ENCODE measurements around the gene LYZL6.

LYZL6 gene, protein sequence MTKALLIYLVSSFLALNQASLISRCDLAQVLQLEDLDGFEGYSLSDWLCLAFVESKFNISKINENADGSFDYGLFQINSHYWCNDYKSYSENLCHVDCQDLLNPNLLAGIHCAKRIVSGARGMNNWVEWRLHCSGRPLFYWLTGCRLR

DNA sequence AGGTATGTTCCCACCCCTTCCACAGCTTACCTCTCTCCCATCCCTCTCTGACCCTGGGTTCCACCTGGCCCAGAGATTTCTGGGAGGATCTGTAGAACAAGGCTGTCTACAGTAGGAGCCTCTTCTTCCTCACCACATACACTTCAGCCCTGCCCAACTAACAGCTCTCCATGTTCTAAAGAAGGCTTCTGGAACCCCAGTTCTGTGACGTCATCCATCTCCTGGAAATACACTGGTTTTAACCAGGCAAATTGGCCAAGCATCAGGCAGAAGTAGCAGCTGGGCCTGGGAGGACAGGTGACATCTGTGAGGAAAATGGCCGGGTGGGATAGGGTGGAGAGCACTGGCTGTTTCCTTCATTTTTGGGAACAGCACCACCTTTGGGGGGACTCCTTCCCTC lies at the start of gene LYZL6:
TSS of gene LYZL6 (minus strand) at position 177 of the 400 bp plus-strand sequence. CDS start 4,357 bp downstream, outside the sequence.
- DNase-seq (ENCODE audit: low spot score), result no peak

DNA sequence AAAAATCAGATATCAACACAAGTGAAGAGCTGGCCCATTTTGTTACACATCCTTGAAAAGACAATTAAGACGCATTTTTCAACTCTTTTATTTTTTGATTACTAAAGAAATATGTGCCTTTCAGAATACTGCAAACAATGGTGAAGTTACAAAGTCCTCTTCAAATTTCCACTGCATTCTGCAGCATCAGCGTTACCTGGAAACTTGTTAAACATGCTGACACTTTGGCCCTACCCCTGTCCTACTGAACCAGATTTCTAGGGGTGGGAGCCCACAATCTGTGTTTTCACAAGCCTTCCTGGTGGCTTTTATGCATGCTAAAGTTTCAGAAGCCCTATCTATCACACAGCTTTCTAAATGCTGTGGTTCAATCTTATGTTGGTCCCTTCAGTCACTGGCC lies 47.6 kb upstream of the LYZL6 start:
- no peak for DNase-seq (ENCODE audit: low spot score)

DNA sequence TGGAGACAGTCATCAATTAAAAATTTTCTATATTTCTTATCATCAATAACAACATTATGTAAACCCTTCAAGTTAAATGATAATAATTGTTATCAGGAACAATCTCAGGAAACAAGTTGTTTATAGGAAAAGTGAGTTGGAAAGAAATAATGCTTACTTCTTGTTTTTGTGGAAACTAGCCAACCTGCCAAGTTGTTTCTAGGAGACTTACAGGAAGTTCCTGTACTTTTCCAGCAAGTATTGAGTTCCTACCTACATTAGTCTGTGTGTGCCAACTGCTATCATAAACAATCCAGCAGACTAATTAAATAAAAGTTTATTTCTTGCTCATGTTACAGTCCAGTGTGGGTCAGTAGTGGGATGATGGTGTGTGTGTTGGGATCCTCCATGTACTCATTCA lies 44.7 kb upstream of the LYZL6 start:
- DNase-seq (ENCODE audit: low spot score), result no peak

DNA sequence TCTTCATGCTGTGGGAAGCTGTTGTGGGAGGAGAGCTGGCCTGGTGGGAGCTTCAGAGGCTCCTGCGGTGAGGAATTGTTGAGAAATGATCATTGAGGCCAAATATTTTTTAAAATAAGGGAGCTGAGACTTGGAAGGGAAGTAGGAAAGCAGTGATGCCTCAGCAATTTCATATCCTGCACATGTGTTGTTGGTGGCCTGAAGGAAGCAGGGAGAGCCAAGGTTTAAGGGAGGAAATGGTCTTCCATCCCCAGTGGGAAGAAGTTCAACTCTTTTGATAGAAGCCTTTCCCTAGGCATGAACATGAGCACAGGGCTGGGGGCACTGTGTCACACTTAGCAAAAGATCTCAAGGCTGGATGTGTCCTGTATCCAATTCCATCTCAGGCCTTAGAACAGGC lies 43.1 kb upstream of the LYZL6 start, which contains the start of gene CCL14:
TSS of gene CCL14 (minus strand) at position 87 of the 400 bp plus-strand sequence. CDS start at position 7, 80 bp downstream.
- no peak for DNase-seq (ENCODE audit: low spot score)

DNA sequence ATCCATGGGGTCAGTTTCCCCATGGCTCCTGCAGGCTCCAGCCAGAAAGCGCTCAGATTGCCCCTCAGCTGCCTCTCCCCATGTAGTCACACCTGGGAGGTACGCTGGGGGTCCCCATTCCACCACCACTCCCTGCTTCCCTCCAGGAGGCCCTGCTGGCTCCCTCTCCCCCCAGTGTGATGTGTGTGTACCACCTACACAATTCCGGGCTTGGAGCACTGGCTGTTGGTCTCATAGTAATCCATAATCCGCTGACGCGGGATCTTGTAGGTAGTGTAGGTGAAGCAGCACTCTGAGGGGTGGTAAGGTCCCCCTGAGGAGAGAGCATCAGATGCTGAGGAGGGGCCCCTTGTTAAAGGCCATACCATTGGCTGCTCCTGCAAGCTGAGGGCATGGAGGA lies 40.6 kb upstream of the LYZL6 start:
- DNase-seq (ENCODE audit: low spot score), result no peak

DNA sequence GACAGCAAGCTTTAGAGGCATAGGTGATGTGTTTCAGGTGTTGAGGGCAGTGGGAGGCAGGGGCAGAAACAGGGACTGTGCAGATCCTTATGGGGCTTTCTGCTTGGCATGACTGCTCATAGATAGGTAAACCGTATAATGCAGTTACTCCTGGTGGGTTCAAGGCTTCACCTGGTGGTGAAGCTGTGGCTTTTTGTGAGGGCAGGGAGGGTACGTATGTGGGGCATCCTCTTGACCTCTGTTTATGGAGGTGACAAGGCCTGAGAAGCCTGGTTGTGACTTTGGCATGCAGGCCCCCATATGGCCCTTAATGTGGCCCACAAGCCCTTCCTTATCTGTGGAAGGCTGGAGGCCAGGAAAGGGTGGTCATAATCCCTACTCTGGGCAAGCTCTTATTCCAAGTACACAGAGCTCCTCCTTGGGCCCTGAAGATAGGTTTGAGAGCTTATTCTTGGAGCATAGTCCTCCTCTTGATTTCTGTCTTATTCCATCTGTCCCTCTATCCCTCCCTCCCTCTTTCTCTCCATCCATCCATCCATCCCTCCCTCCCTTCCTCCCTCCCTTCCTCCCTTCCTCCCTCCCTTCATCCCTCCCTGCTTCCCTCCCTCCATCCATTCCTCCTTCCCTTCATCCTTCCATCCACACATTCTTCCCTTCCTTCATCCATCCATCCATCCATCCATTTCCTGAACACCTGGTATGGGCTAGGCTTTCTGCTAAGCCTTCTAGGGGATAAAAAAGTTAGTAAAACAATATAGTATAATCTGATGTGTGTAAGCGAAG lies 39.1 kb upstream of the LYZL6 start:
- no peak for DNase-seq (ENCODE audit: low spot score)

DNA sequence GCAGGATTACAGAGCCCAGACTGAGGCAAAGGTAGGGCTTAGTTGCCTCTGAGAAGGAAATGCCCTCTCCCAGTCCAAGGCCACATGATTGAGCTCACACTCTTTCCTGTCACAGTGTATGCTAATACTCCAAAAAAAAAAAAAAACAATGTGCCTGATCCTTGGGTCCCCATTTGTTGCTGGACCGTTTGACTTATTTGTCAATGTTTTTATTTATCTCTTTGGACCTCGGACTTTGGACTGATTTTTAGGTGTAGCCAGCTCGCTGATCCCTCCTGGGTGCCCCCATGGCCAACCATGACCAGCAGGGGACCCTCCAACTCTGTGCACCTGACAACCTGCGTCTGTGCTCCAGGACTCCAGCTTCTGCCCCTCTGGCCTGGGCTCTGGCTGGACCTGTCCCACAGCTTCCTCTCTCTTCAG lies 38.4 kb upstream of the LYZL6 start:
- no peak for DNase-seq (ENCODE audit: low spot score)

DNA sequence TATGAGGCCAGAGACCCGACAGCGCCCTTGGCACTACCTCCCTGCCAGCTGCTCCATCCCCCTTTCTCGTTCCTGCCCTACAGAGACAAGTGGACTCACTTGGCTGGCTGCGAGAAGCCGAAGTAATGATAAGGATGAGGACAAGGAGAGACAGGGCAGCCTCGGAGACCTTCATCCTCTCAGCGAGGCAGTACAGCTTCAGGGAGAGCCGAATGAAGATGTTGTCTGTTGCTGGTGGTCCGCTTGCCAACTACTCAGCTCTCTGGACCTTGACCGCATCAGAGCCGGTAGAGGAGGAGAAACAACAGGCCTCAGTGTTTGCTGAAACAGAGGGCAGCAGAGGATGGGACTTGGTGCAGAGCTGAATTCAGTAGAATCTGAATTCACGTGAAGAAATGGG lies 37.7 kb upstream of the LYZL6 start, which contains the start of gene CCL16:
TSS of gene CCL16 (minus strand) at position 252 of the 400 bp plus-strand sequence. CDS start at position 175, 77 bp downstream.
- no peak for DNase-seq (ENCODE audit: low spot score)

DNA sequence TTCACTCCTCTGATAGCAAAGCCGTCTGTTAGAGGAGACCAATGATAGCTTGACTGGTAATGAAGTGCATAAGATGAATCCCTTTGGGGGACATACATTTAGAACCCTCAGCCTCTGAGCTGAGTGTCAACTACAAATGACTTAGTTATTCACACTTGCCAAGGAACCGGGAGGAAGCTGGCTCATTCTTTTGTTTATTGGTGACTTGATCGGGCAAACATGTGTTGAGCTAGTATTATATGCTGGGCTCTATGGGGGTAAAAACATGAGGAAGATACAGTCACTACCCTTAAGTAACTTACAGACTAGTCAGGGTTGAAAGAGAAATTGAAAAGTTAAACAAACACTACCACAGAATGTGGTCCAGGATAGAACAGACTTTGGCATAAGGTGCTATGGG lies 34.8 kb upstream of the LYZL6 start:
- DNase-seq (ENCODE audit: low spot score), result no peak

DNA sequence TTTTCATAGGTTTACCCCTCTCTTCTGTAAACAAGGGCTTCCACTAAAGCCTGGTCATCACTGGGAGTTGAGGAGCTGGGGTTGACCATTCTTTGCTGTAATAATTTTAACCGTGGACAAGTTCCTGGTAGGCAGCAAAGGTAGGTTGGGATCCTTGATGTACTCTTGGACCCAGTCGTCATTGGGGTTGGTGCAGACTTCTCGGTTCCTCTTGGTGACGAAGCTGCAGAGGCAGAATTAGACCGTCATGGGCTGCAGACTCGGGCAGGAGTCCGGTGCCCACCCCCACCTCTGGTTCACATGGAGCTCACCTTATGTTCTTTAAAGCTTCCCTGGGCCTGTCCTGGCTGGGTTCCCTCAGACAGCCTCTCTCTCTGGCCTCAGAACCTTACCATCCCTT lies 34.0 kb upstream of the LYZL6 start:
- no peak for DNase-seq (ENCODE audit: low spot score)

DNA sequence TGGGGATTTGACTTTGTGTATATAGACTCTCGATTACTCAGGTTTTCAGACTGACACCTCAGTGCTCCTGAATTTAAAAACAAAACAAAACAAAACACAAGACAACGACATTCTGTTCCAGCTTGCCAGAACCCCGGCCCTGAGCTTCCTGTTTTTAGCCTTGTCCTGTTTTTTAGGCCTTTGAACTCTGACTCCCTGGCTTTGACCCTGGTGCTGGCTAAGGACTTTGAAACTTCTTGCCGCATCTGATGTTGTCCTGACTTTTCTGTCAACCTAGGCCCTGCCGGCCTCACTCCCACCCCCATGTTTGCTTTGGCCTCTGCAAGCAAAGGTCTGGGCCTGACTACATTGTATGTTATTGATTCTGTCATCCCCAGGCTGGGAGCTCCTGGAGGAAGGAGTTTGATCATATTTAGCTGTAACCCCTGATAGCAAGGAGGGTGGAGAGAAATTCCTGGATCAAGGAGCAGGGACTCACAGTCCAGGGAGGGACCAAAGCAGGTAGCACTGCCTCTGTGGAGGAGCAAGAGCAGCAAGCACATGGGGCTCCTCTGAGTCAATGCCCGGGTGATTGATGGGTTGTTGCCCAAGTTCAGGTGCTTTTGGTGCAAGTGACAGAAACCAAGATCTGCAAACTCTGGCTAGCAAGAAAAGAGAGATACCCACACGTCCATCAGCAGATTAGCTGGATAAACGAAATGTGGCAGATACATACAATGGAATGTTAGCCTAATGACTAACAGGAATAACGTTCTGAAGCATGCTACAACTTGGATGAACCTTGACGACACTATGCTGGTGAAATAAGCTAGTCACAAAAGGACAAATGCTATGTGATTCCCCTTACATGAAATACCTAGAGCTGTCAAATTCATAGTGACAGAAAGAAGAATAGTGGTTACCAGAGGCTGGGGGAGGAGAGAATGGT lies 30.1 kb upstream of the LYZL6 start:
- no peak for DNase-seq (ENCODE audit: low spot score)

DNA sequence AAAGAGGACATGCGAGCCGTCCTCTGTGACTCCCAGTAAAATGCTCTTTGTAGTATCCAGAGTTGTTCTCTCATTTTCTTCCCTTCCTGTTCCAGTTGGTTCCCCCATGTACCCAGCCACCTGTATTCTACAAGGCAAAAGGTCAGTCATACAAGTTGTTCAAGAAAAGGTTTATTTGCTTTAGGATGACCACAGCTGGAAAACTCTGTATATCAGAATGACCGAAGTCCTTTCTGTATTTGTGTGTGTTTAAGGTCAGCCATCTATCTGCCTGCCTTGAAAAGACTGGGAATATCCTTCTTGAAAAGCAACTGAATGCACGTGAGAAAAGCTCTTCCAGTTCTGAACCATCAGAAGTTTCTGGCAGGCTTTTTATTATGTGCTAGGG lies 29.4 kb upstream of the LYZL6 start:
- DNase-seq (ENCODE audit: low spot score), result no peak

DNA sequence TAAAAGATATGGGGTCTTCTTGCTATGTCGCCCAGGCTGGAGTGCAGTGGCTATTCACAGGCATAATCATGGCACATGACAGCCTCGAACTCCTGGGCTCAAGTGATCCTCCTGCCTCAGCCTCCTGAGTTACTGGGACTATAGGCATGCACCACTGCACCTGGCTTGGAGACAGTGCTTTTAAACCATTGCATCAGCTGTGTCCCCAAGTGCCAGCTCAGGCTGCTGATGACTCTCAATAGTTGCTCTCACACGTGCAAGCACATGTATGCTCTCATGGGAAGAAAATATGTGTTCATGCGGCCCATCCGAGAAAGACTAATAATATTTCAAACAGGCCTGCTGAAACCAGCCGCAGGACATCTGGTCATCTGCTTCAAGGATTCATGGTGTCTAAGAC lies 29.0 kb upstream of the LYZL6 start:
- no peak for DNase-seq (ENCODE audit: low spot score)

DNA sequence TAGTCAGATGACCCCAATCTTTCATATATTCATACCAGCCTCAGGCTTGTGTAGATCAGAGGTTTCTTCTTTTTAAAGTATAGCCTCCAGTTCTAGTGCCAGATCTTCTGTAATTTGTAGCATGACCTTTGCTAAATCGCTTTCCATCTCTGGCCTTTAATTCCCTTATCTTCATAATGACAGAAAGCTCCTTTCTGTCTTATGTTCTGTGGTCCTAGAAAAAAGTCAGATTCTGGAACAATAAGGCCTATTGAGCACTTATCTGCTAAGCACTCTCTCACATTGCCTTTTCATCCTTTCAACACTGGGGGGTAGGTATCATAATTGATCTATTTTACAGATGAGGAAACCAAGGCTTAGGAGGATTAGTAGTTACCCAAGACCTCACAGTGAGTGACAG lies 28.6 kb upstream of the LYZL6 start:
- no peak for DNase-seq (ENCODE audit: low spot score)

DNA sequence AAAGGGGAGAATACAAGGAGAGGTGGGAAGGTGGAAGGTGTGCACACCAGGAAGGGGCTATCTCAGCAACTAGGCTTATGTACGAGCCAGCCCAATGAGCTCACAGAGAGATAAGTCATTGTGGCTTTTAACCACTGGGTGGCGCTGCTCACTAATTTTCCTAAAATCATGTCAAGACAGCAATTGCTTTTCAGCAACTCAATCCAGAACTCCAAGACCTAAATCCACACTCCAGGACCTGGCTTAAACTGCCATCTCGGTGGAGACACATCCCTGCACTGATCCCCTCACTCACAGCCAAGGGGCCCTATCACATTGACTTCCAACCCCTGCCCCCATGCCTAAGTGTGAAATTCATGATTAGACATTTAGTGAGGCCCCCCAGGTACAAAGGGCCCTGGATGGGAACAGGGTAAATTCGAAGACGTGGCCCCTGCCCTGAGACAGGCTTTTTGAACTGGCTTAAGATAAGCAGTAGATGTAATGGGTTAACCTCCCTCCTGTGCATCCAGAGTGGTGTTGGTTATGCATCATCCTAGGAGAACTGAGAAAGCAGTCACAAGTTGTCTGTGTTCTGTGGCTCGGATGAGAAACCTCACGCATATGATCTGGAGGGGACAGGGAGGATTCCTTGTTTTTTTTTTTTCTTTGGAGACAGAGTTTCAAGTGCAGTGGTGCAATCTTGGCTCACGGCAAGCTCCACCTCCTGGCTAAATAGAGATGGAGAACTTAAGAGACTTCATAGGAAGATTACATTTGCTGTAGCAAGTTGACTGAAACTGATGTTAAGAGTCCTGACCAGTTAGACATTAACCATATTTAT lies 26.3 kb upstream of the LYZL6 start:
- DNase-seq (ENCODE audit: low spot score), result peak; percentile 61

DNA sequence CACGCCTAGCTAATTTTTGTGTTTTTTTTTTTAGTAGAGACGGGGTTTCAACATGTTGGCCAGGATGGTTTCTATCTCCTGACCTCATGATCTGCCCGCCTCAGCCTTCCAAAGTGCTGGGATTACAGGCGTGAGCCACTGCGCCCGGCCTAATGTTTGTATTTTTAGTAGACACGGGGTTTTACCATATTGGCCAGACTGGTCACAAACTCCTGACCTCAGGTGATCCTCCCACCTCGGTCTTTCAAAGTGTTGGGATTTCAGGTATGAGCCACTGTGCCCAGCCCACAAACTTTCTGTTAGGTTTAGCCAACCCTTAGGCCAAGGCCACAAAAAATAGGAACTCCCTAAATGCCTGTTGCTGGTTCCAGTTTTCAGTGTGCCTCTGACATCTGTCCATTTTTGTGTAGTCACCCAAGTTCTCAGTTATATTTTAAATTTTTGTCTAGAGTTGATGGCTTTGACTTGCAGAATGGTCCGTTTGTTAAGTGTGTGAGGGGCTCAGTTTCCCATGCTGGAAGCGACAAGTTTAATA lies 25.1 kb upstream of the LYZL6 start:
- DNase-seq (ENCODE audit: low spot score), result no peak

DNA sequence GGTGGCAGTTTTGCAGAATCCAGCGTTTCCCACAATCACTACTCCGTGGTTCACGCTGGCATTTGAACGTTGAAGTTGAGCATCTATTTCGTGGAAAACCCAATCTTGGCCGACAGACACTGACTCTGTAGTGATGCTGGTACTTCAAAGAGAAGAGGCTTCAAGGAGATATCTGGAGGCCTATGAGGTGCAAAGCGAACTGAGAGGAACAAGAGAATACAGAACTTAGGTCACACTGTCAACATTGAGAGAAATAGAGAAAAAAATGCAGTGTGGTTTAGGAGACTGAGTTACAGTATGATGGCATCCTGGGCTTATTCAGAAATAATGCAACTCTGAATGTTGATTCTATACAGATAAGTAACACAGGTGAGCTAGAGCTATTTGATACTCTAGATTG lies 21.8 kb upstream of the LYZL6 start:
- DNase-seq (ENCODE audit: low spot score), result no peak

DNA sequence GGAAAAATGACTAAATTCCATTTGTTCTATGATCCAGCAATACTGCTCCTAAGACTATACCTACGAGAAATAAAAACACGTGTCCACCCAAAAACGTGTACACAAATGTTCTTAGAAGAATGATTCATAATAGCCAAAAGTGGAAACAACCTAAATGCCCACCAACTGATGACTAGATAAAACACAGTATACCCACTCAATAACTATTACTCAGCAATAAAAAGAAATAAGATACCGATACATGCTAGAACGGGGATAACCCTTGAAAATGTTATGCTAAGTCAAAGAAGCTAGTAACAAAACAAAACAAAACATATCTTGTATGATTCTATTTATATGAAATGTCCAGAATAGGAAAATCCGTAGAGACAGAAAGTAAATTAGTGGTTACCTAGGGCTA lies 20.1 kb upstream of the LYZL6 start:
- DNase-seq (ENCODE audit: low spot score), result no peak

DNA sequence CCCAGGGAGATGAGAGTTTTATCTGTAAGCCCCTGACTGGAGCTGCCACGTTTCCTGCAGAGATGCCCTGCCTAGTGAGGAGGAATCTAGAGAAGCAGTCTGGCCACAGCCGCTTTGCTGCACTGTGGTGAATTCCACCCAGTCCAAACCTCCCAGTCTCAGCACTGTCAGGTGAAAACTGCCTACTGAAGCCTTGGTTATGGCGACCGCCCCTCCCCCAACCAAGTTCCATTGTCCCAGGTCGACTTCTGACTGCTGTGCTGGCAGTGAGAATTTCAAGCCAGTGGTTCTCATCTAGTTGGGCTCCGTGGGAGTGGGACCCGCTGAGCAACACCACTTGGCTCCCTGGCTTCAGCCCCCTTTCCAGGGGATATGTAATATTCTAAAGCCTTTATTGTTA lies 10.2 kb upstream of the LYZL6 start:
- no peak for DNase-seq (ENCODE audit: low spot score)

DNA sequence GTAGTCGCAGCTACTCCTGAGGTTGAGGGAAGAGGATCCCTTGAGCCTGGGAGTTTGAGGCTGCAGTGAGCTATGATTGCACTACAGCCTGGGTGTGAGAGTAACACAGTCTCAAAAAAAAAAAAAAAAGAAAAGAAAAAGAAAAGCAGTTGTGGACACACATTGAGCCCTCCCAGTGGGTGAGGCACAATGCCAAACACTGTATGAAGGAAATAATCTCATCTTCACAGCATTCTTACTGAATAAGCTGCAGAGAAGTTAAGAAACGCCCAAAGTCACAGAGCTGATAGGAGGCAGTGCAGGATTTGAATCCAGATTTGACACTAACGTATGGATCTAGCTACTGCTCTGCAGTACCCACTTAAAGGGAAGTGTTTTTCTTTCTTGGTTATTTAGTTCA lies 5.9 kb upstream of the LYZL6 start:
- DNase-seq (ENCODE audit: low spot score), result no peak

DNA sequence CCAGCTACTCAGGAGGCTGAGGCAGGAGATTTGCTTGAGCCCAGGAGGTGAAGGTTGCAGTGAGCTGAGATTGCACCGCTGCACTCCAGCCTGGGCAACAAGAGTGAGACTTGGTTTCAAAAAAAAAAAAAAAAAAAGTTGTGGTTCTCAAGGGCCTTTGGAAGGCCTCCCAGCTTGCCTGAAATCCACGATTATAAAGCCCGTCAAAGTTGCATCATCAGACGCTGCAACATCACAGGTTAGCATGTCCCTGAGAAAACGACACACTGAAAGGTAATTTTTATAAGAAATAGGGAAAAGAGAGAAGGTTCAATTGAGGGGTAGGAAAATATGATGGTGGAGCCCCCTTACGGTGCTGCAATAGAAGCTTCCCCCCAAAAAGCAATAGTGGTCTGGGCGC lies 4.6 kb upstream of the LYZL6 start:
- DNase-seq (ENCODE audit: low spot score), result no peak
